ENCODE data around the gene ACSF3.

- TF ChIP-seq POLR2AphosphoS5 (IDR thresholded peaks at IDR 0.05) (no peak), EP300 (conservative IDR thresholded peaks at IDR 0.05; ENCODE audit: poor library complexity, severe bottlenecking) (no peak)
Measured at GRCh38 chr16:89070590-89070989, 23.1 kb upstream of the ACSF3 start.

Data from neural cell (in vitro differentiated cells).